NCI-H146 treated with DMSO at 0.1 percent for 48 hours (cell line): Measurements from ENCODE around the gene MON1B.
"Not testable (repeated sequence)": the region's sequence is repeated elsewhere in the genome, so short reads cannot be mapped to it uniquely, and the experiment has no call there.

Experiments used
- DNase-seq: peaks from one replicate; lab custom pipeline; 2025; ENCODE audit not compliant: unreplicated experiment; lab: John Stamatoyannopoulos, UW

The MON1B gene

GRCh38 chr16:77242471-77242870 is 51.5 kb downstream of the MON1B start:
- DNase-seq = not testable (repeated sequence)

DNA sequence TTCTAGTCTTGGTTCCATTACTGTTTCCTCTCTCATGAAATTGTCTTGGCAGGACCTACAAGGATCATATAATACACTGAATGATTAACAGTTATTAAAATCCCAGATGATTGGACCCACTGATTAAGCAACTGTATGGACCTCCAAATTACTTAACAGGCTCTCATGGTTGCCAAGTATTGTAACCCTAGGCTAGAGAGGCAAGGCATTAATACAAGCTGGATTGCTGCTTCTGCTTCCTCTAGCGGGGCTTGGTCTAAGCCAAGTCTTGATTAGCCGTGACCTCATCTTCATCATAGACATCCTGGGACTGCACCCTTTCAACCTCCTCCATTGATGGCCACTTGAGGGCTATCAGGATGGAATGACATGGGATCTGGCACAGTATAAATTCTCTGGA is 55.2 kb downstream of the MON1B start:
- DNase-seq = no peak

GRCh38 chr16:77250400-77250799 is 59.4 kb downstream of the MON1B start:
- DNase-seq = no peak
